Measurements from ENCODE around the gene CLCNKB. TPM values are rescaled to one million over a fixed set of nuclear protein-coding genes. Genes with fewer than 3 reads are reported as not detected.

CLCNKB gene
- polyA plus RNA-seq, 4 donors, result 41.6 to 77.0 (median 57.5) TPM

DNA sequence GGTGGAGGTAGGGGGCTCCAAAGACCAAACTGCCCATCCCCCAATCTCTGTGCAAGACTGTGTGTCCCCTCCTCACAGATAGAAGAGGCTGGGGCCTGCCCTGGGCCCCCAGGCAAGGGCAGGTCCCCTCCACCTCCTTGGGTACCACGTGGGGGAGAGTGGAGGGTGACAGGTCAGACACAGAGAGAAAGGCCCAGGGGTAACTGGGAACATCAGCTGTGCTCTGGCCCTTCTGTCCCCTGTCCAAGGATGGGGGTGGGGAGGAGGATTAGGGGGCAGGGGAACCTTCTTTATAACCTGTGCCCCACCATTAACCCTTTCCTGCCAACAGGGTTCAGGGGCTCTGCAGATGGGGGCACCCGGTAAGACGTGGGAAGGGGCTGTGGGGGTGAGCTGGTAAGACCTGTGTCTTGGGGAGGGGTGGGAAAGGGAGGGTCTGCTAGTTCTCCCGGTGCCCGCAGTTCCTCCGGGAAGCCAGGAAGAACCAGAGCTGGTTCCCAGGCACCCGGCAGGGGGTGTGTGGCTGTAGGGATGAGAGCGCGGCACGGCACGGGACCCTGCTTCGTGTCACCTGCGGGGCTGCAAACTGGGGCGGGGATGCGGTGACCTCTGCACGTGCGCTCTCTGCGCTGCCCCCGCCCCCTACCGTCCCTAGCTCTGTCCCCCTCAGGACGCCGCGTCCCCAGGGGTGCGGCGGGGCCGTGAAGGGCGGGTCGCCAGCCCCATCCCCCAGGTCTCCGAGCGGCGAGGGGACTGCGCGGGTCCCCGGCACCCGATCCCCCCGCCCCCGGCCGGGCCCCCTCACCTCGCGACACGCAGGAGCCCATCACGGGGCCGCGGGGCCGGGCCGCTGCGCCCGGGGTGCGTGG is 29.3 kb downstream of the CLCNKB start:
- no peak for DNase-seq (ENCODE audit: low read depth in 4 of 4, low spot score in 3 of 4)

DNA sequence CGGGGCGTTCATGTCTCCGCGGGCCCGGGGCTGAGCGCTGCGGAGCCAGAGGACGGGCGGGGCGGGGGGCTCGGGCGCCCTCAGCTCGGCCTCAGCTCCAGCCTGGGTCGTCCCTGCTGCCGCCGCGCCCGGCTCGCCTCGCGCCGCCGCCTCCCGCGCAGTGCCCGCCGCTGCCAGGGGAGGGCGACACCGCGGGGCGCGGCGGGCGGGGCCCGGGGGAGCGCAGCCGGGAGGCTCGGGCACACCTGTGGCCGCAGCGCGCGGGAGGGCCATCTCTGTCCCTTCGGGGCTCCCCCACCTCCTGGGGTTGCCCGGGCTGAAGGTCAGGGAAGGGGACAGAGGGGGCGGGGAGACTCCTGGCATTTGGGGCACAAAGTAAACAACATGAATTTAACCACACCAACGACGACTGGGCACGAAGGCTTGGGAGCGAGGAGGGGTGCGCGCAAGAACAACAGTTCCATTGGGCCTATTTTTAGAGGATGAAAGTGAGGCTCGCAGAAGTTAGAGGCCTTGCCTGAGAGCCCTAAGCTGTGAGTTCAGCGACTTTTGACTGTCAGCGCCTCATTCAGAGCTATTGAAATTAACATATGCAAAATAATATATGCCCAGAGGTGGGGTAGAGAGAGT is 30.0 kb downstream of the CLCNKB start, which contains the start of gene FAM131C:
Gene FAM131C (minus strand): TSS at position 162 of the 630 bp plus-strand sequence. CDS start 209 bp downstream, outside the sequence.
- no peak for DNase-seq (ENCODE audit: low read depth in 4 of 4, low spot score in 3 of 4)

DNA sequence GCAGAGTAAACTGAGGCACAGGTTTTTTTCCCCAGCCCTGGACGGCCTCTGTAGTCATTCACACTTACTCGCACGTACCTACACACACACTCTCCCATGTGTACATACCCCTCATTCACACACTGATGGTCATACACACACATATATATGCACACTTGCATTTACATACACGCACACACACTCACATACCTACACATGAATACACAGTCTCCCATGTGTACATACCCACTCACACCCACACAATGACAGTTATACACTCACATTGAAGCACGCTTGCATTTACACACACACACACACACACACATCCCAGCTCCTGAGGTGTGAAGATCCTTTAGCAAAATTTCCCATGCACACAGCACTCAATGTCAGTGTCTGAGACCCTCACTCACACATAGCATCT is 30.6 kb downstream of the CLCNKB start:
- DNase-seq (ENCODE audit: low read depth in 4 of 4, low spot score in 3 of 4), result no peak

DNA sequence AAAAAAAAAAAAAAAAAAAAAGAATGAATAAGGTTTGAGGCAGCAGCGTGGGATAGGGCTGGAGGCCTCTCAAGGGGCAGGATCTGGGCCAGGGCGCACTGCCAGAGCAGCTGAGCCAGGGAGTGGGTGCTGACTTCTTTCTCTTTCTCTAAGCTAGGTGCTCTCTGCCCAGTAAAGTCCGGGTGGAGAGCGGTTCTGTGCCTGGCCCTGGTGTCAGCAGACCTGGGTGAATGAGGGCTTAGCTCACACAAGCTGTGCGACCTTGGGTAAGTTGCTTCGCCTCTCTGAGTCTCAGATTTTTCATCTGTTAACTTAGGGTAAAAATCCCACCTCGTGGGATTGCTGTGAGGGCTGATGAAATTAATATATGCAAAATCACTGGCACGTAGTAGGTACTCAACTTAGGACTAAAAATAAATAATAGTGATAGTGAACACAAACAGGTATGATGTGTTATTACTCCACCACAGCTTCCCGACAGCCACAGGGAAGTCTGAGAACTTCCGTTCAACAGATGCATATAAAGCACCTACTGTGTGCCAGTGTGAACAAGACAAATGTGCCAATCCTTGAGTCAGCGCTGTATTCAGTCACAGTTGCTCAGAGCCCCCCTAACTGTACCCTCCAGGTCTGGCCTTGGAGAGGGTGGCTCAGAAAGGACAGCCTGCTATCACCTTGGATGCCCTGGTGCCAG is 31.9 kb downstream of the CLCNKB start:
- DNase-seq (ENCODE audit: low read depth in 4 of 4, low spot score in 3 of 4), result no peak

DNA sequence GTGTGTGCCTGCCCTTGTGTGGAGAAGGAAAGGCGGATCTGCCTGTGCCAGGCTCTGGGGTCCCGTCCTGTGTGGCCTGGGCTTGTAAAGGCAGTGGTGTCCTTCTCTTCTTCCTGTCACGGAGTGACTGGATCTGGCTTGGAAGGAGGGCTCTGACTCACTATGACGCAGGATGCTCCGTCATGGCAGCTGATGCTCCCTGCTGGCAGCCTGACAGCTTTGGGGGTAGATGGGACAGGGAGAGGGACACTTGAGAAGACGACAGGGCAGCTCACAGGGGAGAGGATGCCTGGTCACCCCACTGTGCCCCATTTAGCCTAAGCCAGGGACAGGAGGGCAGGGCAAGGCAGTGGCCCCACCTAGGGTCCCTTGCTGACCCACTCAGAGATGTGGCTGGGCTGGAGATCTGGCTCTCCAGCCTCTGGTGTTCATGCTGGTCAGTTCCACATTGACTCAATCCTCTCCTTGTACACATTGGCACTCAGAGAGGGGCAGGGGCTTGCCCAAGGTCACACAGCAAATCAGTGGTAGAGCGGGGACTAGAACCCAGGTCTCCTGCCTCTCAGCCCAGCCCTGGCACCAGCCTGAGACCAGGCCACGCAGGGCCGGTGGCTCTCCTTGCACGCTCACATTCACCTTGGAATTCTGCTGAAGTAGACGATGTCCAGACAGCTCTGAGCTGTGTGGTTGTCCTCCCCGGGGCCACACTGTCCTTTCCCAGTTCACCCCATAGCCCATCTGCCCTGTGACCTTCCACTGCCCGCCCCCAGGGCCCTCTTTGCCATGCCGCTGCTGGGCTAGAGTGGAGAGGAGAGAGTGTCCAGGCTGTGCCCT is 32.7 kb downstream of the CLCNKB start:
- DNase-seq (ENCODE audit: low read depth in 4 of 4, low spot score in 3 of 4), result no peak

DNA sequence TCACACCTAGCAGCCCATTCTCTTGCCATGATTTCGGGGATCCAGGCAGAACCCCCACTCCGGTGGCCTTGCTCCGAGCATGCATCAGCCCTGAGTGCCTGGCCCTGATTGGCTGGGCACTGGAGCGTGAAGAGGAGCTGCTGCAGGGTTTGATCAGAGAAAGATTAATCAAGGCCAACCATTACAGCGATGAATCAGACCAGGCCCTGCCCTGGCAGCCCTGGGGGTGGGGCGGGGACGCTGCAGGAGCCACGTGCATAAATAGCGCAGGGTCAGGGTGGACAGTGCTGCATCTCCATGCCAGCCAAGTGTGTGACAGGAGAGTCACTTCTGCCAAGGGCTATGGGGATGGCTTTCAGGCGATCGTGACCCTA is 33.3 kb downstream of the CLCNKB start:
- no peak for DNase-seq (ENCODE audit: low read depth in 4 of 4, low spot score in 3 of 4)

DNA sequence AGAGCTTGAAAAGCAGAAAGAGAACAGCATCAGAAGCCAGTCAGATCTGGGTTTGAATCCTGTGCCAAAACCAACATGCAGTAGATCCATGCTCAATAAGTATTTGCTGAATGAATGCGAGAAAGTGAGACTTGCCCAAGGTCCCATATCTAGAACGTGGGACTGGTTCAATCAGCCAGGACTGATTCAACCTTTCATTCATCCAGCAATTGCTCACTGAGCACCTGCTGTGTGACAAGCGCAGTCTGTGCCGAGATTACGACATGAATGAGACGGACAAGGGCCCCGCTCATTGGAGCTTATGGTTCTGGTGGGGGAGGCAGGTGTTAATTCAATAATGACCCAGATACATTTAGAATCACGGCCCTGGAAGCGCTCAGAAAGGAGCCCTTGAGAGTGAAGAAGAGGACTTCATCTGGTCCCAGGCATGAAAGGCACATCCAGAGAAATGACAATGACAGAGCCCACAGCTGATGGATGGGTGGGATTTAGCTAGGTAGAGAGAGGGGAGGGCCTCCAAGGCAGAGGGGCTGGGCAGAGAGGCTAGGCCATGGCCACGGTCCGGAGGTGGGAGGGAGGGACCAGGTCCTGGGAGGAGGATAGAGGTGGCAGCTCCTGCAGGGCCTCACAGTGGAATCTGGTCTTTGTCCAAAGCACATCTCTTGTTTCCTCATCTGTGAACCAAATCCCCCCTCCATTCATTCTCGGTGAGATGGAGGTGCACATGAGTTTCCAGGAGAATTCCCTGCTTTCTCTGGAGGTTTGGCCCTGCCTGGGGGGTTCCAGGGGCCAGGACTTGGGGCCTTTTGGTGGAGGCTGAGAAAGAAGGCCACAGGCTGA is 34.0 kb downstream of the CLCNKB start:
- no peak for DNase-seq (ENCODE audit: low read depth in 4 of 4, low spot score in 3 of 4)

DNA sequence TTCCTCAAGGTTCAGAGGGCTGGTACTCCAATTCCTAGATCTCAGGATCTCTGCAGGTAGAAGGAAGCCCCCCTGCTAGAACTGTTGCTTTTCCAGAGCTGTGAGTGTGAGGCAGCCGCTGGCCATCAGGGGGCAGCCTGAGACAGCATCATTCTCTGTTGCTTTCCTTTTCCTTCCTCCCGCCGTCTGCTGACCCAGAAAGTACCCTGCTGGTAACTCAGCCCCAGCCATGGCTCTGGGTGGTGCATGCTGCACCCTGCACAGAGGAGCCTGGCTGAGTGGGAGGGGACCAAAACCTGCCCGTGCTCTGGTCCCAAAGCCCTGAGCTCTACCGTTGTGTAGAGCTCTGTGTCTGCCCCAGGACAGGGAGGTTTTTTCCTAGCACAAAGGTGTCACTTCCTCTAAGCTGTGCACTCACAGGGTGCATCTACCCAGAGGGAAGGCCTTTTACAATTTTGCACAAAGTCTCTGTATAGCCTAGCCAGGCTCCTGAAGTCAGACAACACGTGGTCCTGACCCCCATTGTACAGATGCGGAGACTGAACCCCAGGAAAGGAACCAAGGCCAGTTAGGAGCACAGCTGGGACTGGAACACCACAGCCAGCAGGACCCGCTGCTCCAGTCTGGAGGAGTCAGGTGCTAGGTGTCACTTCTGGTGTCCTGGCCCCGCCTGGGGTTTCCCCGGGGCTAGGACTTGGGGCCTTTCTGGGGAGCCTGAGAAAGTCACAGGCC is 35.5 kb downstream of the CLCNKB start:
- peak; percentile 57 to 77 (median 69) for DNase-seq (ENCODE audit: low read depth in 4 of 4, low spot score in 3 of 4)

DNA sequence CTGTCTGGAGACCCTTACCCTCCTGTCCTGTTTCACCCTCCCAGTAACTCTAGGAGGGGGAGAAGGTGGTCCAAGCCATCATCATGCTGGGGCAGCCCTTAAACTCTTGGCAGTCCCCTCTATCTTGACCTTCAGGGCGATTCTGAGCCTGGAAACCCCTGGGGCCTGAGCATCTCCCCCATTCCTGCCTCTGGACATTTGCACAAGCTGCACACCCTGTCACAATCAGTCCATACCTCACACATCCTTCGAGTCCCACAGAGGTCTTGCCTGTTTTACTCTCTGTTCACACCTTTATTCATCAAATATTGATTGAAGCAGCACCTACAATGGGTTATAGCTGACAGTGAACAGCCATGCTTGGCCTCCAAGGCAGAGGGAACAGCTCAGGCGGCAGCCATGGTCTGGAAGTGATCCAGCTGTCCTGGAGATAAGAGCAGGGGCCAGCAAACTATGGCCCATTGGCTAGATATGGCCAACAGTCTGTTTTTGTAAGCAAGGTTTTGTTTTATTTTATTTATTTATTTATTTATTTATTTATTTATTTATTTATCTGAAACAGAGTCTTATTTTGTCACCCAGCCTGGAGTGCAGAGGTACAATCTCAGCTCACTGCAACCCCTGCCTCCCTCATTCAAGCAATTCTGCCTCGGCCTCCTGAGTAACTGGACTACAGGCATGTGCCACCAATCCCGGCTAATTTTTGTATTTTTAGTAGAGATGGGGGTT is 37.0 kb downstream of the CLCNKB start:
- DNase-seq (ENCODE audit: low read depth in 4 of 4, low spot score in 3 of 4), result no peak

DNA sequence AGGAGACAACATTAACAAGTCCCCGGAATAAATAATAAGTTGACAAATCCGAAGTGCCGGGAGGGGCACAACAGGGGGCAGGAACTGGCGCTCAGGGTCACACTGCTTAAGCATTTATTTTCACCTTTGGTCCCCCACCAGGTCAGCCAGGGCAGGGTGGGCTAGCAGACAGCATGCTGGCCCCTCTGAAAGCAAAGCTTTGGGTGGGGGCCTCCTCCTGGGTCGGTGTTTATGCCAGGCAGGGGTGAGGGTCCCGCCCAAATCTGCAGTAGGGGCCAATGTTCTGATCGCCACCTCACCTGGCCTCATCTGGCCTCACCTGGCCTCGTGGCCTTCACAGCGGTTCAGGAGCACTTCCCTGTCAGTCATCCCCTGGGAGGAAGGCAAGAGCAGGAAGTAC is 38.1 kb downstream of the CLCNKB start:
- no peak for DNase-seq (ENCODE audit: low read depth in 4 of 4, low spot score in 3 of 4)

DNA sequence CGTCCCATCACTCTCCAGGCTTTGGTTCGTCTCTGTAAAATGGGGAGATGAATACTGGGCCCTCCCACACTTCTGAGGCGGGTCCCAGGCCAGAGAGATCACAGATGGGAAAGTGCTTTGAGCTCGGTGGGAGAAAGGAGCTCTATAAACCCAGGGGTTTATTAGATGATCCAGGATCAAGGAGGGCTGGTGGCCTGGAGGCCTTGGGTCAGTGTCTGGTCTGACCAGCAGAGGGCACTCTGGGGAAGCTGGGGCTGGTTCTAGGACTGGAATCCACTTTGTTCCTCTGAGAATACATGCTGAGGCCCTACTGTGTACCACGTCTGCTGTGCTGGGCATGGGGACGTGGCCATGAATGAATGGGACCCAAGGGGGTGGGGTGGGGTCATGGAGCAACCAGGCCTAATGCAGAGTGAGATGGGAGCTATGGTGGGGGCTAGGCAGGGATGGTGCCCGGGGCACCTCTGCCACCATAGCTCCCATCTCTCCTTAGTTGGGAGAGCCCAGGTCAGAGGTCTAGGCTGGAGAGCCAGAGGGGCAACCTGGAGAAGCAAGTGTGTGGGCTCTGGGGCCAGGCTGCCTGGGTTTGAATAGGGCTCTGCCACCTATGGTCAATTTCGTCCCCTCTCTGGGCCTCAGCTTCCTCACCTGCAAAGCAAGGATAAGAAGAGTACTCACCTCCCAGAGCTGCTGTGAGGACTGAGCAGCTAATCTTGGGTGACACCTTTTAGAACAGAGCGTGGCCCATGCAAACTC is 38.9 kb downstream of the CLCNKB start:
- no peak for DNase-seq (ENCODE audit: low read depth in 4 of 4, low spot score in 3 of 4)

DNA sequence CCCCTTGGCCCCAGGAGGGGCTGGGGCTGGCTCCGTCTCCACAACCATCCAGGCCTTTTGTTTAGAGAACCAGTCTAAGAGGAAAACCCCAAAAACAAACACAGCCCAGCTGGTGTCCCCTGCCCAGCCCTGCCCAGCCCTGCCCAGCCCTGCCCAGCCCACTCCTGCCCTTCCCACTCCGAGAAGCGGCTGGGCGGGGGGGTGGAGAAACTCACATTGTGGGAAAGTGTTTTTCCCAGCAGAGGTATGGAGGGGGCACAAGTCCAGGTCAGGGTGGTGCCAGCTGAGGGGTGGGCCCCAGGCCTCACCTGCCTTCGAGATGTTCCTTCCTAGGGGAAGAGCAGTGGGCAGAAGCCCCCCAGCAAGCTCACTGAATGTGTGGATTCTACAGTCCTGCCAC is 39.9 kb downstream of the CLCNKB start:
- DNase-seq (ENCODE audit: low read depth in 4 of 4, low spot score in 3 of 4), result no peak

DNA sequence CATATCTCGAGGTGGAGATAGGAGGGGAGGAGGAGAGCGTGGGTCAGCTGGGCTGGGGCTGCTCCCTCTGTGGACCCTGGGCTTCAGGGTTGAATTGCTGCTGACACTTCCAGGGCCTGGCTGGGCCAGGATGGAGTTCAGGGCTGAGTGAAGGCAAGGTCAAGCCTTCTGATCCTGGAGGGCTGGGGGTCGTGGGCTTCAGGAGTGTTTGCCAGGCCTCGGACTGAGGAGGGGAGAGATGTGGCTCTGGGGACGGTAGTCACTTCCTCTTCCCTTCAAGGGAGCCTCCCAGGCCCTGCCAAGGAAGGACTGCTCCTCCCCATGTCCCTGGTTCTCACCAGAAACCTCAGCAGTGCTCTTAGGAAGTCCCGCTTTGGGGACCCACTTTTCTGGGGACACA is 41.9 kb downstream of the CLCNKB start:
- no peak for DNase-seq (ENCODE audit: low read depth in 4 of 4, low spot score in 3 of 4)

DNA sequence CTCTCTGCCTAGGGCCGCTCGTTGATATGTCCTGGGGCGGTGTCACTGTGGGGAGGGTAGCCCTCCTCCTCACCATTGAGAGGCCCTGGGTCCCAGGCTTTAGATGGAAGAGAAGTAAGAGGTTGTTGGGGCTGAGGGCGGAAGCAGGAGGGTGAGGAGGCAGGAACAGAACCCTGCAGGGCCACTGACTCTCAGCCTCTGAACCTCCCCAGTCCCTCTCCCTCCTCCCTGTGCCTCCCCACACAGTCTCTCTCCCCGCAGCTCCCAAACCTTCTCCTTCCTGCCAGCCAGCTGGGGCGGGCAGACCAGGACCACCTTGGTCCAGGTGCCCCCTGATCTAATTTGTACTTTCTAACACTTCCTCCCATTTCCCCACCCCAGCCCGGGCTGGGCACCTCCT is 44.2 kb downstream of the CLCNKB start:
- no peak for DNase-seq (ENCODE audit: low read depth in 4 of 4, low spot score in 3 of 4)

DNA sequence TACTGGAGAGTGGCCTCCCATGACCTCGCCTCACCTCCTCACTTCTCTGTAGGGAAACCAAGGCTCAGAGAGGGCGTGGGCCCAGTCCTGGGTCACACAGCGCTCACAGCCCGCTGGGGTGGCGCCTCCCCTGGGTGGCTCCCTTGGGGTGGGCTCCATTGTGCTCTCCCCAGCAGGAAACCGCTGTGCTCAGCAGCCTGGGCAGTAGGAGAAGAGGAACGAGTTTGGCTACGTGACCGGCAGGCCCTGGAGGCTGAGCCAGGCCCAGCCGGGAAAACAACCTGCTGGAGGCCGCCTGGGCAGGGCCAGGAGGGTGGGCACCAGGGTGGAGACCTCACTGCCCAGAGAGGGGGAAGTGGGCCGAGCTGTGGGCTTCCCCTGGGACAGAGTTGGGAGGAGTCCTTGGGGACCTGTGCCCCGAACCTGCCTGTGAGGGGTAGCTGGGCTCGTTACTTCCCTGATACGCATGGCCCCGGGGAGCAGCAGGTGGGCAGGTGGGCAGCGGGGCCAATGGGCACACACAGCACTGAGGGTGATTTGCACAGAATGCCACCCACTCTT is 44.8 kb downstream of the CLCNKB start:
- DNase-seq (ENCODE audit: low read depth in 4 of 4, low spot score in 3 of 4), result no peak

DNA sequence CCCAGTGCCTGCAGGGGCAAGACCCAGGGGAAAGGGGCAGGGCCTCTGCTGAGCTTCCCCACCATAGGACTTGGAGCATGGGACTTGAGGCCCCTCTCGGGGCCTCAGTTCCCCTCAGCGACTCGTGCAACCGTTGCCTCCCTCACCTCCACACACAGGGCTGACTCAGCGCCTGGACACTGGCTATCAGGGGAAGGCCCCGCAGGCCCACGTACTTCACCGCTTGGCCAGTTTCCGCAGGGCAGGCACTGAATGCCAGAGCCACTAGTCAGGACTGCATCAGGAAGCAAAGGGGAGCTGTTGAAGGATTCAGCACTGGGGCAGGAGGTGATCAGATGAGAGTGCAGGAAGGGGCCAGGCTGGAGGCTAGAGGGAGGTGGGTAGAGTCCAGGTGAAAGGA is 45.4 kb downstream of the CLCNKB start:
- DNase-seq (ENCODE audit: low read depth in 4 of 4, low spot score in 3 of 4), result no peak

DNA sequence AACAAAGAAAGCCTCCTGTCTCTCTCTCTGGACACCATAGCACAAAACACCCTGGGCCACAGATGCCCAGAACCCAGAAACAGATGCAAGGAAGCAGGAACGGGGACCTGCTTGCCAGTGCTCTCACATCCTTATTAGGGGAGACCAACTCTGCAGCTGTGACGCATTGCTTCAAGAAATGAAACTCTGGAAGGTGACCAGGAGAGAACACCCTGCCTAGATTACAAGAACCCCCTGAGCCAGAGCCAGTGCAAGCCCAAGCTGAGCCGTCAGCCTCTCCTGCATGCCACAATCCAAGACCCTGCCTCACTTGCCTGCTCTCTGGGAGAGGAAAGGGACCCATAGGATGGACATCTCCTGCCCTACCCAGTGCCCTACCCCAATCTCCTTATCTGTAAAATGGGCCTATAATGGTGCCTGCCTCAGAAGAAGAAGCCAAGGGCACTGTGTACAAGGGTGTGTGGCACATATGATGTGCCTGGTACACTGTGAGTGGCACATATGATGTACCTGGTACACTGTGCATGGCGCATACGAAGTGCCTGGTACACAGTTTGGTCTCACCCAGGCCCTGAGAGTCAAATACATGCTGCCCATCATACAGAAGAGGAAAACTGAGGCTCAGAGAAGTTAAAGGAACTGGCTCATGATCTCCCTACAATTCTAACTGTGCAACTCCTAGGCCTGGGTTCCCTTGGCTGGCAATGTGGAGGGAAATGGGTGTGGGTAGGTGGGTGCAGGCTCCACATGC is 46.7 kb downstream of the CLCNKB start:
- DNase-seq (ENCODE audit: low read depth in 4 of 4, low spot score in 3 of 4), result no peak

Data from right renal pelvis (tissue), 4 donors.